ENCODE measurements around the gene ANO1. TPM values are rescaled to one million over a fixed set of nuclear protein-coding genes. Genes with fewer than 3 reads are reported as not detected.

The ANO1 gene
- total and polyA plus RNA-seq, 12 donors, result 0.67 to 6.7 (median 2.2) TPM

- no peak overlapping the region for H3K4me3 ChIP-seq
- no peaks in the 10 kb centered on the region for H3K9me3 ChIP-seq (replicated peaks in 1 of 3)
- DNase-seq, result peak in 1 of 7 donors; percentile 11
- intact Hi-C loops (cut with DNase I), result no loop called here
- H3K4me1 ChIP-seq (replicated peaks in 1 of 2), result no peaks in the 10 kb centered on the region
- TF ChIP-seq POLR2A (IDR thresholded peaks at IDR 0.05) (no peak), CTCF (IDR thresholded peaks at IDR 0.05) (no peak)
- H3K27ac ChIP-seq, result no peak overlapping the region
- no peaks in the 10 kb centered on the region for H3K36me3 ChIP-seq (replicated peaks in 1 of 2)
- WGBS, 4 donors, result 72 to 84% (median 77%) methylated on average over 10 to 18 of the region's 18 CpGs
- H3K27me3 ChIP-seq, result no peaks in the 10 kb centered on the region
Observed at GRCh38 chr11:70031631-70032469, 46.3 kb upstream of the ANO1 start.

- intact Hi-C loops (cut with DNase I), result no loop called here
- 69 to 87% (median 79%) methylated on average over 6 of the region's 6 CpGs for WGBS, 4 donors
Observed at GRCh38 chr11:70032470-70032795, 45.7 kb upstream of the ANO1 start.

GRCh38 chr11:70032943-70033710 is 45.0 kb upstream of the ANO1 start:
- H3K4me3 ChIP-seq, result no peak overlapping the region
- intact Hi-C loops (cut with DNase I), result no loop called here
- WGBS, 4 donors, result 84 to 88% (median 85%) methylated on average over 18 to 19 of the region's 19 CpGs

More at GRCh38 chr11:70032470-70032795, 45.7 kb upstream of the ANO1 start:
- peak in 1 of 7 donors; percentile 7 for DNase-seq
- Histone ChIP-seq H3K9me3 (replicated peaks in 1 of 3) (no peaks in the 10 kb centered on the region), H3K27ac (no peak overlapping the region), H3K4me3 (no peak overlapping the region), H3K27me3 (no peaks in the 10 kb centered on the region), H3K4me1 (replicated peaks in 1 of 2) (no peaks in the 10 kb centered on the region), H3K36me3 (replicated peaks in 1 of 2) (no peaks in the 10 kb centered on the region)
- TF ChIP-seq CTCF (IDR thresholded peaks at IDR 0.05), result no peak
- TF ChIP-seq POLR2A (IDR thresholded peaks at IDR 0.05), result no peak

More at GRCh38 chr11:70032943-70033710, 45.0 kb upstream of the ANO1 start:
- TF ChIP-seq POLR2A (IDR thresholded peaks at IDR 0.05) (no peak), CTCF (IDR thresholded peaks at IDR 0.05) (no peak)
- Histone ChIP-seq H3K36me3 (replicated peaks in 1 of 2) (no peaks in the 10 kb centered on the region), H3K4me1 (replicated peaks in 1 of 2) (no peaks in the 10 kb centered on the region), H3K9me3 (replicated peaks in 1 of 3) (no peaks in the 10 kb centered on the region), H3K27me3 (no peaks in the 10 kb centered on the region), H3K27ac (no peak overlapping the region)
- DNase-seq, result peak in 1 of 7 donors; percentile 17
